HG03432 (cell line): ENCODE results near the gene CCDC158.
"Not testable (repeated sequence)": the region's sequence is repeated elsewhere in the genome, so short reads cannot be mapped to it uniquely, and the experiment has no call there.

ENCODE experiments used
- ATAC-seq: cut with Tn5 transposase; IDR thresholded peaks from one replicate; pipeline ENCODE4 v1.9.1; 2021; ENCODE audit warnings: mild to moderate bottlenecking, moderate library complexity; ENCODE audit not compliant: unreplicated experiment

Gene CCDC158

DNA sequence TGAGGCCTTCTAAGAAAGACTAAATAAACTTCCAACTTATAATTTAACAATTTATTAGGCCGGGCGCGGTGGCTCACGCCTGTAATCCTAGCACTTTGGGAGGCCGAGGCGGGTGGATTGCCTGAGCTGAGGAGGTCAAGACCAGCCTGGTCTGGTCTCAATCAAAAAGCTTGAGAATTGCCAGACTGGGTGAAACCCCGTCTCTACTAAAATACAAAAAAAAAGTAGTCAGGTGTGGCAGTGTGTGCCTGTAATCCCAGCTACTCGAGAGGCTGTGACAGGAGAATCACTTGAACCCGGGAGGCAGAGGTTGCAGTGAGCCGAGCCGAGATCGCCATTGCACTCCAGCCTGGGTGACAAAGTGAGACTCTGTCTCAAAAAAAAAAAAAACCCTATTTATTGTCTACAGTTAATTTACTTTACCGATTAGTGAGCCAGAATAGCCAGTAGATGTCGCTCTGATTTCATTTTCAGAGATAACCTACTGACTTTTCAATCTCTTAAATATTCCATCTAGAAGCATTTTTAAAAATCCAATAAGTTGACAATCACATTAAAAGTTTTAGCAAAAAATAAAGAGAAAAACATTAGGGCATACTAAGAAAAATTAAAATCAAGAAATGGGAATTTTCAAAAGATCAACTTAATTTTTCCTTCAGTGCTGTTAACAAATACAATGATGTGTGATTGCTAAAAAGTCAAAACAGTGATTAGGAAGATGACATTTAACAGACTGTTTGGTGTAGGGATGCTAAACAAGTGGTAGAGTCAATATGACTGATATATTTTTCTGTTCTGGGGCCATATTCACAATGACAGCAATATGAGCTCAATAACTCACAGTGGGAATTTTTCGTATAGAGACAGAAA, 9.8 kb upstream of the CCDC158 start:
- no peak for ATAC-seq

DNA sequence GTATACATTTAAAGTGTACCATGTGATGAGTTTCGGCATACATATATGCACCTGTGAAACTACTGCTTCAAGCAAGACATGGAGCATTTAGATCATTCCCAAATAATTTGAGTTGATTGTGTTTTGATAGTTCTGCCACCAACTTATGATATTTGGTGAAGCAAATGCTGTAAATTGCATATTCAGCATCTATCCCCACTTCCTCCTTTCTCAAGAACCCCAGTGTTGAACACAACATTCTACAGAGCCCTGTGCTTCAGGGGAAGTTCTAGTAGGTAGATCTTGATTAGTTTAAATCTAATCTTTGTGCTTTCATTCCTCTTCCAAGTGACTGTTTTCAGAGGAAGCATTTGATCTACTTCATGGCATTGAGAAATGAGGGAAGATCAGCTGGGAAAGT, 8.7 kb upstream of the CCDC158 start:
- ATAC-seq = no peak

DNA sequence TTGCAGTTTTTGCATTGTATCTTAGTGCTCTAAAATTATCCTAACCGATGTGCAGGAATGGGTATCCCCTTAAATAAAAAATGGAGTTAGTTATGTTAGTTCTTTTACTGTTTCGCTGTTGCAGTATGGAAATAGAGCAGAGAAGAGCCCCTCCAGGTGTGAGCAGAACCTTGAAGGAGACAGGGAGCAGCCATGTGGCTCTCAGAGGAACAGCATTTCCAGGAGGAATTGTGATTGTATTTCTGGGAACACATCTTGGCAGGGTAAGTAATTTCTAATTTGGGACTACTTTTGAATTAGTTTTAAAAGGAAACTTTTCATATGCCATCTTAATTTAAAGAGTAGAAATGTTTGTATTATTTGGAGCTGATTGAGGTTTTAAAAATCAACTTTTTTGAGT, 5.3 kb upstream of the CCDC158 start:
- no peak for ATAC-seq

DNA sequence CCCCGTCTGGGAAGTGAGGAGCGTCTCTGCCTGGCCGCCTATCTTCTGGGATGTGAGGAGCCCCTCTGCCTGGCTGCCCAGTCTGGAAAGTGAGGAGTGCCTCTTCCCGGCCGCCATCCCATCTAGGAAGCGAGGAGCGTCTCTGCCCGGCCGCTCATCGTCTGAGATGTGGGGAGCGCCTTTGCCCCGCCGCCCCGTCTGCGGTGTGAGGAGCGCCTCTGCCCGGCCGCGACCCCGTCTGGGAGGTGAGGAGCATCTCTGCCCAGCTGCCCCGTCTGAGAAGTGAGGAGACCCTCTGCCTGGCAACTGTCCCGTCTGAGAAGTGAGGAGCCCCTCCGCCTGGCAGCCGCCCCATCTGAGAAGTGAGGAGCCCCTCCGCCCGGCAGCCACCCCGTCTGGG, 2.2 kb upstream of the CCDC158 start:
- ATAC-seq = not testable (repeated sequence)

DNA sequence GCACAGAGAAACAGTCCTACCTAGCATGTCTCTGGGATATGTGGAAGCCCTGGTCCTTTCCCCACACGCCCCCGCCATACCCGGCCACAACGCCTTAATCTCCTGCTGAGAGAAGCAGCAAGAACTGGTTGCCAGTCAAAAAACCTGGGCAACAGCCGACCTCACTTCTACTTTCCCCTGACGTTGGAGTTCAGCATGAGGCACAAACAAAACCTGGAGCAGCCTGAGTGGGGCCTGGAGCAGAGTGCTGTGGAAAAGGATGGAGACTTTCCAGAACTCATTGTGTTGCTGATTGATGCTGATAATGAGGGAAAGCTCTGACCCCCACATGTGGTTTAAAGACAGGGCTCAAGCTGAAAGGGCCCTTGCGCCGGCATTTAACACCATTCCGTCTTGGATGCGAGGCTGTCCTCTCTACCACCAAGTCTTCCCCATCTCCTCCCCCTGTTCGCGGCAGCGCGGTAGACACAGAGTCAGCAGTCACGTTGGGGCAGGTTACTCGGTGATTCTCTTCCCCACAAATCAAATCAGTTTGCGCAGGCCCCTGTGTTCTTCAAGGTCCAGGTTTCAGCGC, 666 bp downstream of the CCDC158 start:
- ATAC-seq = no peak

DNA sequence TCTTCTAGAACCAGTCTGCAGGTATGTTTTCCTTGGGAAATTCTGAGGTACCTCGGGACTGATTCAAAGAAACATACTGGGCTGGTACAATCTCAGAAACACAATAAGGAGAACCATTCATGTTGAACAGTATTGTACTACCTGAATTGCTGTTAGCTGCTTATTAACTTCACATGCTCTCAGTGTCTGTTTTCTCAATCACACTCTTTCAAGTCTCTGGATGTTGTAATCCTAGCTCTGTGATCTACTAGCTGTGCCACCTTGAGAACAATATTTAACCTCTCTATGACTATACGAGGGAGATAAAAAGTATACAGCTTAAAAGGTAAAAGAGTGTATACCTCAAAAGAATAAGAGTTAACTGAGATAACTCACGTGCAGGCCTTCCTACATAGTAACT, 10.3 kb downstream of the CCDC158 start:
- ATAC-seq = no peak

DNA sequence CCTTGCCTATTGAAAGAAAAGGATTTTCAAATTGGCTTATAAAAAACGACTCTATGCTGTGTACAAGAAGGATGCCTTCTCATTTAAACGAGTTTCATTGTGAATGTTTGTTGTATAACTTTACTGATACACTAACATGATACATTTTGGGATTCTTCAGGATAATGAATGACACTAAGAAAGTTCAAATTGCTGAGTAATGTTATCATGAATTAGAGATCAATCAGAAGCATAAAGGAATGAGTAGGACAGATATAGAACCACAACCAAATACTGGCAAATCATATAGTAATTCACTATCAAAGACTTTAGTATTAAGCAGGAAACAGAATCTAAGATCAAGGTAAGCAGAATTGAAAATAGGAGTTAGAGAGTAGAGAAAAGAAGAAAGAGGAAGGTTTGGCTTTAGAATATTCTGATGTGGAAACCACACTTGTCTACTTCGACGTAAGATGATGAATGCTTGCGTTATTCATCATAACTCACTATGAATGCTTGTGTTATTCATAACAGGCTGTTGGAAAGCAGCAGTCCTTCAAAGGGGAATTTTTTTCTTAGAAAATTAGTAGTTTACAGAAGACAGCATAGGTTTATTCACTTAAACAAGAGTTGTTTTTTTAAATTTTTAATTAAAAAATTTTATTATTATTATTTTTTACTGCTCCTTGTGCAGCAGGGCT, 13.4 kb downstream of the CCDC158 start:
- ATAC-seq = no peak

DNA sequence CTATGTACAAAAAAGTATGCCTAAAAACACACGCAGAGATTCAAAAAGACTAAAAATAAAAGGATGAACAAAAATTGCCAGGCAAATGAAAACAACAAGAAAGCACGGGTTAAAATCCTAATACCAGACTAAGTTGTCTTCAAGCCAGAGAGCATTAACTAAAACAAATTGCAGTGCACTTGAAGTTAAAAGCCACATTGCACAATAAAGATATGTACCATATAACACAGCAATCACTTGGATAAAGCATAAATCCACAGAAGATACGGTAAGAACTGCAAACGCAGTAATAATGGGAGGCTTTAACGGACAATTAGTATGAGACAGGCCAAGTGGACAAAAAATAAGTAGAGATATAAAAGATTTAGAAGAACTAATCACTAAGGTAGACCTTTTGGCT, 14.9 kb downstream of the CCDC158 start:
- ATAC-seq = no peak

DNA sequence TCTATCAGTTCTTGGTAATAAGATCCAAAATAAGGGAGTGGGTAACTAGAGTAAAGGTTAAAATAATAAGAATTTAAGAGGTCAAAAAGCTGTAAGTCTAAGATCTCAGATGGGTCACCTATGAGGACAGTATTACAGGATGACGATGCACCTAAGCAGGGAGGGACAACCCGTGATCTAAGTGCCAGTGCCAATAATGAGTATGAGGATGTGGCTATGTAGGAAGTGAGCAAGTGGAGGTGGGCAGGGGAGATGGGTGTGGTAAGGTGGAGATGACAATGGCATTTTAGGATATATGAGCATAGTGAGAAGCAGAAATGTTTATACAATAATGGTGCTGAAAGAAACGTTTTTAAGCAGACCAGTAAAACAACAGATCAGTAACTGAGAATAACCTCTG, 19.3 kb downstream of the CCDC158 start:
- no peak for ATAC-seq

DNA sequence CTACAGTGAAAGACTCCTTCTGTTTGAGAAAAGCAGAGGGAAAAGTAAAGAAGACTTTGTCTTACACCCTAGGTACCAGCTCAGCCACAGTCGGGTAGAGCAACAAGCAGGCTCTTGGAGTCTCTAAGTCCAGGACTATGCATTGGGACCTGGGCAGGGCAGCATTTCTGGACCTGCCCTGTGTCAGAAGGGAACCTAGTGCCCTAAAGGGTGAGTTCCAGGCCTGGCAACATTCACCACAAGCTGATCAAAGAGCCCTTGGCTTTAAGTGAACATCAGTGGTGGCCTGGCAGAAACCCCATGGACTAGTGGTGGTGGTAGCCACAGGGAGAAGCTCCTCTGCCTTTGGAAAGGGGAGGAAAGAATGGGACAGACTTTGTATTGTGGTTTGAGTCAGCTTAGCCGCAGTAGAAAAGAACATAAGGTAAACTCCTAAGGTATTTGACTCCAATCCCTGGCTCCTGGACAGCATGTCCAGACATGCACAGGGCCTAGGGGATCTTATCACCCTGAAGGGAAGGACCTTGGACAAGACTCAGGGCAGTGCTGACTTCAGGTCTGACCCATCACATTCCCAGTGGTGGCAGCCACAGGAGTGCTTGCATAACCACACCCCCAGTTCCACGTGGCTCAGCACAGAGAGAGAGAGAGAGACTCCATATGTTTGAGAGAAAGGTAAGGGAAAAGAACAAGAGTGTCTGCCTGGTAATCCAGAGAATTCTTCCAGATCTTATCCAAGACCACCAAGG, 32.6 kb downstream of the CCDC158 start:
- no peak for ATAC-seq

DNA sequence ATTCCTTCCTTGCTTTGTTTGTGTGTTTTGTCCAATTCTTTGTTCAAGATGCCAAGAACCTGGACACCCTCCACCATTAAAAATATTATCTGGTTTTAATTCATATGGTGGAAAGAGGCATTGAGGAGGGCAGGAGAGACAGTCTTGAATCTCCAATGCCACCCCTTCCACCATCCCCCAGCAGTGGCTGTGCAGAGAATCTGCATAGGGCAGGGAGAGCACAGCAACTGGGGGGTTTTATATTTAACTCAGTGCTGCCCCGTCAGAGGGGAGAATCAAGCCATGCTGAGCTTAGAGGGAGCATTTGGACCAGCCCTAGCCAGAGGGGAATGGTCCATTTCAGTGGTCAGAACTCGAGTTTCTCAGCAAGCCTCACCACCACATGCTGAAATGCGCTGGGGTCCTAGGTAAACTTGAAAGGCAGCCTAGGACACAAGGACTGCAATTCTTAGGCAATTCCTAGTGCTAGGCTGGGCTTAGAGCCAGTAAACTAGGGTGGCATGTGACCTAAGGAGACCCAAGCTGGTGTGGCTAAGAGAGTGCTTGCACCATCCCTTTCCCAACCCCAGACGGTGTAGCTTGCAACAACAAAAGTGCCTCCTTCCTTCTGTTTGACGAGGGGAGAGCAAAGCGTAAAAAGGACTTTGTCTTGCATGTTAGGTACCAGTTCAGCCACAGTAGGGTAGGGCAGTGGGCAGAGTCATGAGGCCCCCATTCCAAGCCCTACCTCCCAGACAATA, 34.2 kb downstream of the CCDC158 start:
- no peak for ATAC-seq

DNA sequence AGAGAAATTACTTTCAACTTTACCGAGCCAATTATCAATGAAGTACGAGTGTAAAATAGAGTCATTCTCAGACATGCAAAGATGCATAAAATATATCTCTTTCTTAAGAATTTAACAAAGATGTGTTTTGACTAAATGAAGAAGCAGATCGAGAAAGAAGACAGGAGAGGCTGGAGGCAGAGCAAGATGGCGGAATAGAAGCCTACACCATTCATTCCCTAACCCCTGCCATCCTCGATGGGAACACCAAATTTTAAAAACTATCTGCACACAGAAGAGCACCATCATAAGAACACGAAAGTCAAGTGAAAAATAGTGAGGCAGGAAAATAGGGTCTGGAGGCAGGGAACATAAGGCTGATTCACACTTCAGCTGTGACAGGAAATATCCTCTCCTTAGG, 35.0 kb downstream of the CCDC158 start:
- ATAC-seq = no peak

DNA sequence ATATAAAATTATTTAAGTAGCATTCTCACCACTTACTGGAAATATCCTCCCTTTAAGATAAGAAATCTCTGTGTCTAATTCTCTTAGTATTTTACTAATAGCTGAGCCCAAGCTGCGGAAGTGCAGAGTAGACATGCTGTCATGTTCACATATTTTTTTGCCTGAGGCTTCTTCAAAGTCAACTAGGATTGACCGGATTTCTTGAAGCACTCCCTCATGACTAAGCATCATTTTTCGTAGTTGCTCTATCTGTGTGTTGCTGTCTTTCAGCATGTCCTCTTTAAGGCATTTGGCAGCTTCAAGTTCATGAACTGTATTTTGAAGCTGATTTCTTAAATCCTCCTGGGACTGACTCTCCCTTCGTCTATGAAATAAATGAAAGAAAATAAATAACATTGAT, 36.9 kb downstream of the CCDC158 start:
- ATAC-seq = no peak

DNA sequence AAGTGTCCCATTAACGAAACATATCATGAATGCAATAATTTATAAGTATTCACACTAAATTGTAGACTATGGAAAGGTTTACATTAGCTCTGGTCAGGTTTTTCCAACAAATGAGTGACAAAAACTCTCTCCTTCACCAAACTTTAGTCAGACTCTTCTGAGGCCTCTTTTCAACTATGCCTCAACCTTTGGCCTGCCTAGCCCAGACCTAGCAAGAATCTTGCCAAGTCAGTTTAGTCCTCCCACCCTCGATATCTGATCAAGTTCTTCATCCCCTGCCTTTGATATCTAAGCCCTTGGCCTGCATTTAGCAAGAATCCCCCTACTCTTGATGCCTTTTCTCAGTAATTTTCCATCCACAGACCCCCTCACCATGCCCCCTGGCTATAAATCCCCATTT, 37.9 kb downstream of the CCDC158 start:
- ATAC-seq = no peak

DNA sequence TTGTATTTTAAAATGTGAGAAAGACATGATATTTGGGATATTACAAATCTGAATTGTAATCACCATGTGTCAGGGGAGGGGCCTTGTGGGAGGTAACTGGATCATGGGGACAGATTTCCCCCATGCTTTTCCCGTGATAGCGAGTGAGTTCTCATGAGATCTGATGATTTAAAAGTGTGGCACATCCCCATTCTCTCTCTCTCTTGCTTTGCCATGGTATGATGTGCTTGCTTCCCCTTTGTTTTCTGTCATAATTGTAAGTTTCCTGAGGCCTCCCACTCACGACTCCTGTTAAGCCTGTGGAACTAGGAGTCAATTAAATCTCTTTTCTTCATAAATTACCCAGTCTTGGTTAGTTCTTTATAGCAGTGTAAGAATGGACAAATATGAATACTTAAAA, 39.0 kb downstream of the CCDC158 start:
- ATAC-seq = no peak

DNA sequence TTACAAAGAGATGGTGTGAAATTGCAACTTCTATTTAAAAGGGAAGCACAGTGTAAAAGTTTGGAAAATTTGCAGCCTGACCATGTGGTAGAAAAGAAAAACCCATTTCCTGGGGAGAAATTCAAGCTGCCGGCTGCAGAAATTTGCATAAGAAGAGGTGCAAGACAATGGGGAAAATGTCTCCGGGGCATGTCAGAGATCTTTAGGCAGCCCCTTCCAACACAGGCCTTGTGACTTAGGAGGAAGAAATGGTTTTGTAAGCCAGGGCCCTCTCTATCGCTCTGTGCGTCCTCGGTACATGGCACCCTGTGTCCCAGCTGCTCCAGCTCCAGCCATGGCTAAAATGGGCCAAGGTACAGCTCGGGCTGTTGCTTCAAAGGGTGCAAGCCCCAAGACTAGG, 40.4 kb downstream of the CCDC158 start:
- no peak for ATAC-seq

DNA sequence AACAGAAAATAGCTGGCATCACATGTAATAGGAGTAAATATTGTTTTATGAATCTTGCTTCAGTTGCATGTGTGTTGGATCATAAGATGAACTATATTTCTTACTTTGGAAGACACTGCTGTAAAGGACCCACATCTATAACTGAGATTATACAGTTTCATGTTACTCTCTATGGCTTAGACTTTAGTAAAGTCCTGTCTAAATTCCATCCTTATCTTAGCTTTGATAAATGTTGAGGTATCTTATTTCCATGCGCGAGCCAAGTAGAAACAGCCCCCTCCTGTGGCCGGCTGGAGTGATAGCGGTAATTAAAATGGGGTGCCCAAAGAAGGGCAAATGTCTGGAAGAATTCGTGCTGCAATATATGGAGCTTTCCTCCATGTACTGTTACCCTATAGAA, 43.0 kb downstream of the CCDC158 start:
- no peak for ATAC-seq

DNA sequence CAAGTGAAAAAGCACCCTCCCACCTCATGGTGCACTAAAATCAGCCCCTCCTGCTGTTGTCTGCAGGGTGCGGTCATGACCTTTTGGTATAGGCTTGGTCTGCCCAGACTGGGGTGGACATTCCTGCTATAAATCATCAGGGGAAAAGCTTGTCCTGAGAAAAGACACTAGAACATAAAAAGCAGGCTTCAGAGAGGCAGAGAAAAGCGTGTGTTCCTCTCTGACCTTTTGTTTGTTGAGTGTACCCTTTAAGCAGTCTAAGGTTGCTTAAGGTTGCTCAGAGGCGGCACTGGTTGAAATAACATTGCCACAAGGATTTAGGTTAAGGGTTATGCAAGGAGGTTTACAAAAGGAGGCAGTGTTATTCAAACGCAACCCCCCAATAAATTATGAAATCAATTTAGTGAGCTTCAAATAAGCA, 43.5 kb downstream of the CCDC158 start:
- no peak for ATAC-seq

DNA sequence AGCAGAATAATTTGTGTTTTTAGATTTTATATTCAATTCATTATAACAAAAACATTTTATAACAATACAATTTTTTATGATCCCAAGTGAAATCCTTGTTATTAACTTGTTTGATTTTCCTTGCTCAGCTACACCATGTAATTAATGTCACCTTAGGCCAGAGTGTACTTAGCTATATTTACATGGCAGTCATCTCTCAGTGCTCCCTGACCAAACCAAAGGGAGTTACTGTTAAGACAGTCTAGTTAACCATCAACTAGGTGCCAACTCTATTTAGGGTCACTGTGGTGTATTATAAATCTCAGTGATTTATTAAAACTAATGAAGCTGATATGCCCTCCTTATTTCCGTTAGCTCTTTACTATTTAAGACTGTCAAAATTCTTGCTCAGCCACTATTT, 44.4 kb downstream of the CCDC158 start:
- no peak for ATAC-seq

DNA sequence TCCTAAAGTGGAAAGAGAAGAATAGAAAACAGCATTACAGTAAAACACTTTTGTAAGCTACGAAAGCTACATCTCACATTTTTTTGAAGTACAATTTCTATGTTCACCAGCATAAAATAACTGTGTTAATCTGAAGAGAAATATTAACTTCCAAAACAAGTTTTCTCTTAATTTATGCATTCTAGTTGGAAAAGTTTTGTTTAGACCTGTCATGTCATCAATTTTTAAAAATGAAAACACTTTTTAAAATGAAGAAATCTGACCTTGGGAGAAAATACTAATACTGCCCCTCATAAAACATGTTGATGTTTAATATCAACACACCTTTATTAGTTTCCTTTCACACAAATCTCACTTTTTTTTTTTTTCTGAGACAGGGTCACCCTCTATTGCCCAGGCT, 45.2 kb downstream of the CCDC158 start:
- no peak for ATAC-seq

DNA sequence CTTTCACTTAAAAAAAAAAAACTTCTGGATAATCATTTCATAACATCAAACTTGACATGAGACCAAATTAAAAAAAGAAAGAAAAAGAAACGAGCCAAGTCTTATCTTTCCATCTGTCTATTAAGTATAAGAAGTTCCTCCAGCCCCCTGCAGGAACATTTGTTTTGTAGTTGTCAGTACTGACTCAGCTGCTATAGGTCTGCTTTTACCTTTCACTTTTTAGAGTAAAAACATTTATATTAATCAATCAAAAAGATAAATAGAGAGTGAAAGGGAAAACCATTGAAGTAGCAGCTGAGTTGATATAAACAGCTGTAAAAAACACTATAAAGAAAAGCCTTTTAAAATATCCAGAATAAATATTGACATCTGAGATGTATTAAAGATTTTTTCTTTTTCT, 46.1 kb downstream of the CCDC158 start:
- ATAC-seq = no peak
